Measurements from ENCODE around the gene SLC18A3. TPM values are rescaled to one million over a fixed set of nuclear protein-coding genes. Genes with fewer than 3 reads are reported as not detected.

Gene SLC18A3
- total RNA-seq, 1 experiment from 2014 or later = not detected

GRCh38 chr10:49609006-49609282 is 1.2 kb upstream of the SLC18A3 start:
- Mint-ChIP-seq H3K4me3 (peak overlapping the region; percentile 58 to 81), H3K36me3 (ENCODE audit: insufficient read depth in 1 of 3, low read depth in 3 of 3) (no peaks in the 10 kb centered on the region; a peak in 1 of 7 replicates), H3K27me3 (ENCODE audit: low read depth) (peaks cover 99% of the 10 kb centered on the region), H3K9me3 (peaks cover 2 to 12% of the 10 kb centered on the region in 2 experiments; a peak in 4 of 5 replicates), H3K4me1 (peaks cover 29 to 44% of the 10 kb centered on the region in 2 experiments), H3K27ac (no peak overlapping the region)
- no CpG with 5 or more reads among the region's 19 CpGs for WGBS (ENCODE audit: extremely low coverage, insufficient read length, low lambda C conversion rate)
- DNase-seq = peak; percentile 53
- Histone ChIP-seq H3K79me2 (ENCODE audit: insufficient read depth, low read length) (no peaks in the 10 kb centered on the region), H3T11ph (ENCODE audit: low read length) (no peak overlapping the region), H3K4ac (ENCODE audit: low read depth, low read length) (no peak overlapping the region), H4K8ac (replicated peaks; ENCODE audit: insufficient read length, low read depth, low read length) (no peak overlapping the region), H3K14ac (ENCODE audit: insufficient read depth, low read length) (no peak overlapping the region), H4K5ac (ENCODE audit: insufficient read length, low read depth, low read length) (no peak overlapping the region), H3K23me2 (ENCODE audit: insufficient read length, low read depth, low read length, poor library complexity, severe bottlenecking) (peaks cover 25% of the 10 kb centered on the region), H3K18ac (ENCODE audit: insufficient read length, low read depth, low read length) (no peak overlapping the region), H3K23ac (ENCODE audit: insufficient read length, low read depth, low read length) (no peak overlapping the region), H3K27ac (ENCODE audit: insufficient read length, low read depth, low read length) (no peak overlapping the region), H2AK5ac (ENCODE audit: insufficient read length, low read length) (no peak overlapping the region), H2BK5ac (ENCODE audit: insufficient read length, low read length) (no peak overlapping the region), H3K9ac (ENCODE audit: extremely low read depth, insufficient read length, low read length) (no peak overlapping the region), H3K4me1 (ENCODE audit: insufficient read depth, low read length) (no peaks in the 10 kb centered on the region; the same call in 1 of the 2 replicates), H2BK20ac (ENCODE audit: low read depth, low read length, poor library complexity, severe bottlenecking) (no peak overlapping the region), H2BK12ac (ENCODE audit: insufficient read length, low read depth, low read length) (no peak overlapping the region), H2BK120ac (ENCODE audit: low read depth, low read length, poor library complexity, severe bottlenecking) (no peak overlapping the region), H4K91ac (ENCODE audit: insufficient read length, low read depth, low read length) (no peak overlapping the region), H4K20me1 (ENCODE audit: control insufficient read depth, insufficient read depth, insufficient read length) (peaks cover 2% of the 10 kb centered on the region), H3K9me3 (ENCODE audit: control insufficient read depth, low read depth, low read length) (no peaks in the 10 kb centered on the region), H2AFZ (ENCODE audit: low read length) (no peak overlapping the region), H3K56ac (ENCODE audit: insufficient read length, low read depth, low read length) (no peak overlapping the region), H2BK15ac (ENCODE audit: low read depth, low read length) (no peak overlapping the region), H3K79me1 (ENCODE audit: insufficient read depth, low read depth, low read length, poor library complexity, severe bottlenecking) (no peaks in the 10 kb centered on the region), H3K4me2 (ENCODE audit: insufficient read depth, insufficient read length, low read length) (peak overlapping the region; percentile 36), H3K27me3 (ENCODE audit: insufficient read depth, low read length) (peaks cover 66% of the 10 kb centered on the region)
- TF ChIP-seq CTCF (conservative IDR thresholded peaks at IDR 0.05) = no peak

Data from H9 (cell line).